Stomach (tissue), 9 donors: ENCODE measurements around the gene PALM3. TPM values are rescaled to one million over a fixed set of nuclear protein-coding genes. Genes with fewer than 3 reads are reported as not detected.
"Not testable (repeated sequence)": the region's sequence is repeated elsewhere in the genome, so short reads cannot be mapped to it uniquely, and the experiment has no call there.

Experiments used
- DNase-seq, 2 donors: peaks; one replicate each; pipeline versions ENCODE4 v3.0.0 to v3.0.0-alpha.2; 2013 to 2019
- H3K27ac ChIP-seq, 5 donors: fragments of 200-600 bp in 4 of 5; sonication (generic) in 4 of 5; one replicate each; pipeline ENCODE4 v1.5.1; 2013 to 2019; ENCODE audit warnings: mild to moderate bottlenecking in 1 of 5, moderate library complexity in 1 of 5
- H3K27me3 ChIP-seq, 3 donors: fragments of 200-600 bp; sonication (generic); one replicate each; pipeline ENCODE4 v1.5.1; 2017 to 2019; ENCODE audit warnings: mixed run types in 1 of 3
- H3K36me3 ChIP-seq, 4 donors: fragments of 200-600 bp; sonication (generic); 1 replicate in 3 of 4; 2 replicates in 1 of 4; pipeline ENCODE4 v1.5.1; 2016 to 2019
- H3K4me1 ChIP-seq, 4 donors: fragments of 200-600 bp; sonication (generic); one replicate each; pipeline ENCODE4 v1.5.1; 2016 to 2019
- H3K4me3 ChIP-seq, 4 donors: fragments of 200-600 bp; sonication (generic) in 3 of 4; one replicate each; pipeline ENCODE4 v1.5.1; 2016 to 2019; ENCODE audit warnings: mild to moderate bottlenecking in 1 of 4
- H3K9me3 ChIP-seq, 4 donors: fragments of 200-600 bp; sonication (generic); one replicate each; pipeline ENCODE4 v1.5.1; 2016 to 2019
- EP300 ChIP-seq: sonication (generic); formaldehyde crosslinking; IDR thresholded peaks from one replicate; pipeline ENCODE4 v1.6.1; 2017; ENCODE audit warnings: antibody characterized with exemption
- POLR2A ChIP-seq, 4 donors: fragments of 450-650 bp; IDR thresholded peaks; one replicate each; pipeline ENCODE4 v1.6.1; 2016; ENCODE audit warnings: antibody characterized with exemption in 4 of 4, control low read depth in 2 of 4, mild to moderate bottlenecking in 1 of 4, moderate library complexity in 1 of 4
- POLR2AphosphoS5 ChIP-seq, 3 donors: sonication (generic); formaldehyde crosslinking; IDR thresholded peaks; one replicate each; pipeline ENCODE4 v1.6.1; 2016; ENCODE audit warnings: antibody characterized with exemption in 3 of 3
- WGBS, 5 donors: extraction: QIAGEN DNeasy Blood & Tissue Kit in 3 of 5; methylation state at CpG; one replicate each; pipeline versions ENCODE4 v1.1.5 to v1.1.7; 2013 to 2018; 5-methylcytosine and 5-hydroxymethylcytosine counted together
- intact Hi-C: fragments of 100-400 bp; cut with DNase I; formaldehyde crosslinking; loops from one replicate; pipeline ENCODE4 v1.15.1; 2023; ENCODE audit warnings: low total_unique reads
- polyA plus RNA-seq, 3 donors: library from polyadenylated mRNA; stranded (reverse); fragments of 200-250 nt; gene quantifications; one replicate each; pipeline ENCODE4 v1.2.3, GENCODE V29; 2013
- total RNA-seq, 5 donors: library from RNA; depleted of rRNA; stranded (reverse); fragments of >200 nt; gene quantifications; one replicate each; pipeline versions ENCODE4 v1.1.0 to v1.2.3, GENCODE V29; 2014 to 2016
- TF ChIP-seq, protein P1 (sequence below), 7 experiments: fragments of 450-650 bp in 4 of 7; fragments of 200-600 bp in 3 of 7; sonication (generic) in 3 of 7; IDR thresholded peaks; one replicate each; pipeline ENCODE4 v1.5.1; 2016 to 2019; ENCODE audit warnings: antibody characterized with exemption in 7 of 7, control low read depth in 2 of 7, mild to moderate bottlenecking in 1 of 7
- donor health status: healthy with polysubstance abuse.
- donor health status: Bipolar disorder and iron deficiency.
- donor health status: healthy.

Gene PALM3
- total and polyA plus RNA-seq, 8 donors: 4.2 to 141 (median 21.6) TPM

DNA sequence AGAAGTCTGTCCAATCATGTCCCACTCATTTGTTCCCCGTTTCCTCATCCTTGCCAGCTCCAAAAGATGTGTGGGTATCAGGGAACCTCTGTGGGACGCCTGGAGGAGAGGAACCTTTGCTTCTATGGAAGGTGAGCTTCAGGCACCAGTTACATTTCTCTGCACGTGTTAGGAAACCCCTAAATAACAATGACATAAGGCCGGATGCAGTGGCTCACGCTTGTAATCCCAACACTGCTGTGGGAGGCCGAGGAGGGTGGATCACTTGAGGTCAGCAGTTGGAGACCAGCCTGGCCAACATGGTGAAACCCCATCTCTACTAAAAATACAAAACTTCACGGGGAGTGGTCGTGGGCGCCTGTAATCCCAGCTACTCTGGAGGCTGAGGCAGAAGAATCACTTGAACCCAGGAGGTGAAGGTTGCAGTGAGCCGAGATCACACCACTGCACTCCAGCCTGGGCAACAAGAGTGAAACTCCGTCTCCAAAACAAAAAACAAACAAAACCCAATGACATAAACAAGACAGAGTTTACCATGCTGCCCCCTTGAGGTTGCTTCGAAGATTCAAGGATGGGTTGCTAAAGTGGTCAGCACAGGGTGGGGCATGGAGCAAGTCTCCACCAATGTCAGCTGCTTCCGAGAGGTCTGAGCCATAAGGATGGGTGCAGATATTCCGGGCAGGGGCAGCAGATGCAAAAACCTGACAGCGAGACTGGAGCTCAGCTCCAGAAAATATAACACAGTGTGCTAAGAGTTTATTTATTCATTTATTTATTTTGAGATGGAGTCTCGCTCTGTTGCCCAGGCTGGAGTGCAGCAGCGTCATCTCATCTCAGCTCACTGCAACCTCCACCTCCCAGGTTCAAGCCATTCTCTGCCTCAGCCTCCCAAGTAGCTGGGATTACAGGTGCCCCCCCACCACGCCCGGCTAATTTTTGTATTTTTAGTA lies 18.9 kb downstream of the PALM3 start:
- Histone ChIP-seq H3K27ac (peak overlapping the region in 1 of 5 donors; percentile 20), H3K36me3 (peaks cover 0 to 15% (median 2%) of the 10 kb centered on the region in 4 donors)
- H3K4me3 ChIP-seq, H3K9me3 ChIP-seq, H3K27me3 ChIP-seq, H3K4me1 ChIP-seq, intact Hi-C loops: not testable (repeated sequence)
- peak; percentile 41 to 87 for DNase-seq
- TF ChIP-seq, protein P1, sequence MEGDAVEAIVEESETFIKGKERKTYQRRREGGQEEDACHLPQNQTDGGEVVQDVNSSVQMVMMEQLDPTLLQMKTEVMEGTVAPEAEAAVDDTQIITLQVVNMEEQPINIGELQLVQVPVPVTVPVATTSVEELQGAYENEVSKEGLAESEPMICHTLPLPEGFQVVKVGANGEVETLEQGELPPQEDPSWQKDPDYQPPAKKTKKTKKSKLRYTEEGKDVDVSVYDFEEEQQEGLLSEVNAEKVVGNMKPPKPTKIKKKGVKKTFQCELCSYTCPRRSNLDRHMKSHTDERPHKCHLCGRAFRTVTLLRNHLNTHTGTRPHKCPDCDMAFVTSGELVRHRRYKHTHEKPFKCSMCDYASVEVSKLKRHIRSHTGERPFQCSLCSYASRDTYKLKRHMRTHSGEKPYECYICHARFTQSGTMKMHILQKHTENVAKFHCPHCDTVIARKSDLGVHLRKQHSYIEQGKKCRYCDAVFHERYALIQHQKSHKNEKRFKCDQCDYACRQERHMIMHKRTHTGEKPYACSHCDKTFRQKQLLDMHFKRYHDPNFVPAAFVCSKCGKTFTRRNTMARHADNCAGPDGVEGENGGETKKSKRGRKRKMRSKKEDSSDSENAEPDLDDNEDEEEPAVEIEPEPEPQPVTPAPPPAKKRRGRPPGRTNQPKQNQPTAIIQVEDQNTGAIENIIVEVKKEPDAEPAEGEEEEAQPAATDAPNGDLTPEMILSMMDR (IDR thresholded peaks at IDR 0.05): peak in 4 of 7 experiments; percentile 11 to 44 (median 33)
- WGBS, 5 donors: 62 to 69% (median 67%) methylated on average over 19 of the region's 19 CpGs

DNA sequence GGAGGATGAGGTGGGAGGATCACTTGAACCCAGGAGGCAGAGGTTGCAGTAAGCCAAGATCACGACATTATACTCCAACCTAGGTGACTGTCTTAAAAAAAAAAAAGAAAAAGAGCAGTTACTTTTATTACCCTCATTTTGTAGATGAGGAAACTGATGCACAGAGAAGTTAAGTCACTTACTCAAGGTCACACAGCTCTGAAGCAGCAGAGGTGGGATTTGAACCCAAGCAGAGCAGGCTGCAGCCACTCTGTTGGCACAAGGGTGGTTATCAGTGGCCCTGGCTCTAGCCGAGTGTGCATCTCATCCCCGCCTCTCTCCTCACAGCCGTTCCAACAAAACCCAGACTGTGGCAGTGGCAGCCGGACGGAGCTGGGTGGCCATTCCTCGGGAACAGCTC lies 22.7 kb downstream of the PALM3 start:
- H3K4me1 ChIP-seq: peaks cover 0 to 7% (median 3%) of the 10 kb centered on the region in 4 donors
- intact Hi-C loops: no loop called here
- no peak overlapping the region for H3K4me3 ChIP-seq
- H3K36me3 ChIP-seq: peaks cover 0 to 9% (median 2%) of the 10 kb centered on the region in 4 donors
- no peaks in the 10 kb centered on the region for H3K9me3 ChIP-seq
- no peak overlapping the region for H3K27ac ChIP-seq
- no peaks in the 10 kb centered on the region for H3K27me3 ChIP-seq
- no peak for DNase-seq
- TF ChIP-seq, protein P1 (IDR thresholded peaks at IDR 0.05): no peak
- TF ChIP-seq POLR2AphosphoS5 (IDR thresholded peaks at IDR 0.05) (no peak), POLR2A (IDR thresholded peaks at IDR 0.05) (no peak), EP300 (no peak)
- WGBS, 5 donors: 84 to 98% (median 91%) methylated on average over 7 of the region's 7 CpGs

DNA sequence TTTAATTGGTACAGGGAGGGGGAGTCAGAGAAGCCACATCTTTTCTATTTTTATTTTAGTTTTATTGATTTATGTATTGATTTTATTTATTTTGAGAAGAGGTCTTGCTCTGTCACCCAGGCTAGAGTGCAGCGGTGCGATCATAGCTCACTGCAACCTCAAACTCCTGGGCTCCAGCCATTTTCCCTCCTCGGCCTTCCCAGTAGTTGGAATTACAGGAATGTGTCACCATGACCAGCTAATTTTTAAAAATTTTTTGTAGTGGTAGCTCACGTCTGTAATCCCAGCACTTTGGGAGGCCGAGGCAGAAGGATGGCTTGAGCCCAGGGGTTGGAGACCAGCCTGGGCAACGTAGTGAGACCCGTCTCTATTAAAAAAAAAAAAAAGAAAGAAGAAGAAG lies 26.2 kb downstream of the PALM3 start:
- peaks cover 0 to 9% (median 2%) of the 10 kb centered on the region in 4 donors for H3K36me3 ChIP-seq
- no peak for DNase-seq
- TF ChIP-seq EP300: no peak
- TF ChIP-seq, protein P1 (IDR thresholded peaks at IDR 0.05): no peak
- no peak for TF ChIP-seq POLR2A (IDR thresholded peaks at IDR 0.05)
- TF ChIP-seq POLR2AphosphoS5 (IDR thresholded peaks at IDR 0.05): no peak
- 83 to 91% (median 87%) methylated on average over 7 of the region's 7 CpGs for WGBS, 5 donors
- peaks cover 0 to 27% (median 9%) of the 10 kb centered on the region in 3 donors for H3K27me3 ChIP-seq
- intact Hi-C loops: no loop called here
- H3K9me3 ChIP-seq: no peaks in the 10 kb centered on the region
- no peak overlapping the region for H3K4me3 ChIP-seq
- H3K4me1 ChIP-seq: peaks cover 14 to 16% (median 15%) of the 10 kb centered on the region in 4 donors
- H3K27ac ChIP-seq: no peak overlapping the region

DNA sequence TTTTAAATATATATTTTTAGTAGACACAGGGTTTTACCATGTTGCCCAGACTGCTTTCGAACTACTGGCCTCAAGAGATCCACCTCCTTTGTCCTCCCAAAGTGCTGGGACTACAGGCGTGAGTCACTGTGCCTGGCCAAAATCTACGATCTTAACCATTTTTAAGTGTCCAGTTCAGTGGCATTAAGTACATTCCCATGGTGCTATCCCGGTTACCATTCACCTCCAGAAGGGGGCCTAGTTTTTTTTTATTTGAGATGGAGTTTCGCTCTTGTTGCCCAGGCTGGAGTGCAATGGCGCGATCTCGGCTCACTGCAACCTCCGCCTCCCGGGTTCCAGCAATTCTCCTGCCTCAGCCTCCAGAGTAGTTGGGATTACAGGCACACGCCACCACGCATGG lies 26.7 kb downstream of the PALM3 start:
- intact Hi-C loops: not testable (repeated sequence)

DNA sequence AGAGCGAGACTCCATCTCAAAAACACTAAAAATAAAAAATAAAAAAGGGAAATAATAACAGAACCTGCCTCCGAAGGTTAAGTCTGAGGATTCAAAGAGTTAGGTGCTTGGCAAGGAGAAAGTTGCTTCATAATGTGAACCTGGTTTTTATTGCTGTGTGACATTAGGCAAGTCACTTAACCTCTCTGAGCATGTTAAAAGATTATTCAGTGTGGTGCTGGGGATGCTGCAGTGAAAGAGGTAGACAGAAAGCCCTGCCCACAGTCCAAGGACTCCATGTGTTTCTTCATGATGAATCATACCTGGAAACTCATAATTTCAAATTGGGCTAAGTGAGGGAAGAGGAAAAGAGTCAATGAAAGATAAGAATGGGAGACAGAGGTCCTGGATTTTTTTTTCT lies 27.9 kb downstream of the PALM3 start:
- 96 to 100% (median 97%) methylated on average over 2 of the region's 2 CpGs for WGBS, 5 donors
- Histone ChIP-seq H3K9me3 (no peaks in the 10 kb centered on the region), H3K4me1 (peaks cover 14 to 16% (median 15%) of the 10 kb centered on the region in 4 donors), H3K36me3 (no peaks in the 10 kb centered on the region), H3K27me3 (peaks cover 0 to 30% (median 9%) of the 10 kb centered on the region in 3 donors), H3K27ac (no peak overlapping the region), H3K4me3 (no peak overlapping the region)
- TF ChIP-seq, protein P1 (IDR thresholded peaks at IDR 0.05): no peak
- no peak for TF ChIP-seq EP300
- TF ChIP-seq POLR2A (IDR thresholded peaks at IDR 0.05): no peak
- TF ChIP-seq POLR2AphosphoS5 (IDR thresholded peaks at IDR 0.05): no peak
- no peak for DNase-seq
- intact Hi-C loops: no loop called here

More for the DNA sequence above, 26.7 kb downstream of the PALM3 start:
- not testable (repeated sequence) for H3K36me3 ChIP-seq, H3K27ac ChIP-seq, DNase-seq, H3K9me3 ChIP-seq, H3K4me3 ChIP-seq
- WGBS, 5 donors: 89 to 91% (median 91%) methylated on average over 12 of the region's 12 CpGs
- peaks cover 0 to 30% (median 9%) of the 10 kb centered on the region in 3 donors for H3K27me3 ChIP-seq
- H3K4me1 ChIP-seq: peaks cover 14 to 16% (median 15%) of the 10 kb centered on the region in 4 donors
